ACC112 (cell line): ENCODE data around the gene VIM.
"Not testable (repeated sequence)": the region's sequence is repeated elsewhere in the genome, so short reads cannot be mapped to it uniquely, and the experiment has no call there.

Source experiments
- H2AFZ ChIP-seq: fragments of 200-600 bp; sonication (generic); one replicate; pipeline ENCODE4 v1.6.0; 2017; ENCODE audit warnings: antibody characterized with exemption, low read length; ENCODE audit not compliant: unreplicated experiment
- H3K27ac ChIP-seq: fragments of 200-600 bp; sonication (generic); 2 replicates; pipeline ENCODE4 v1.5.1; 2014; ENCODE audit warnings: low read depth, mild to moderate bottlenecking, antibody characterized with exemption, low read length, moderate library complexity
- H3K27me3 ChIP-seq: fragments of 200-600 bp; sonication (generic); 2 replicates; pipeline ENCODE4 v1.6.1; 2014; ENCODE audit warnings: mild to moderate bottlenecking, antibody characterized with exemption, low read length, moderate library complexity, mixed read lengths; ENCODE audit not compliant: insufficient read depth
- H3K36me3 ChIP-seq: fragments of 200-600 bp; sonication (generic); 2 replicates; pipeline ENCODE4 v1.6.1; 2016; ENCODE audit warnings: mild to moderate bottlenecking, antibody characterized with exemption, low read length, moderate library complexity, mixed read lengths; ENCODE audit not compliant: insufficient read depth
- H3K4me1 ChIP-seq: fragments of 200-600 bp; sonication (generic); one replicate; pipeline ENCODE4 v1.6.1; 2016; ENCODE audit warnings: low read length, mixed read lengths; ENCODE audit not compliant: insufficient read depth, unreplicated experiment, control insufficient read depth
- H3K4me3 ChIP-seq: fragments of 200-600 bp; sonication (generic); 2 replicates; pipeline ENCODE4 v1.5.1; 2014; ENCODE audit warnings: mild to moderate bottlenecking, low read depth, low read length
- H3K79me2 ChIP-seq: fragments of 200-600 bp; sonication (generic); one replicate; pipeline ENCODE4 v1.6.0; 2016; ENCODE audit warnings: low read length; ENCODE audit not compliant: control insufficient read depth, unreplicated experiment, insufficient read depth

VIM gene

DNA sequence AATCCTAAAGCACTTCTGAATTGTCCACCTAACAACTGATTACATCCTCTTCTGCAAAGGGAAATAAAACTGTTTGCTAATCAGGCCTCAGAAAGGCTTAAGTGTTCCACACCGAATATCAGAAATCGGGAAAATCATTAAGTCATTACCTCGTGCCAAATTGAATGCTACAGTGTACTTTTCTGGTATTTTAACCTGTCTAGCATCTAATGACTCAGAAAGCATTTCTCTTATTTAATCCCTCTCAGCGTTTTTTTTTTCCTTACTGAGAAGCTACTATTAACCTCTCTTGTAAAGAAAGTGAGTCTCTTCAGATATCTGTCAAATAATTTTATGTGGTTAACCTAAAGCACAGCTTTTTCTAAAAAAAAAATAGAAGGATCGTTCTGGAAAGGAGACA is 28.6 kb downstream of the VIM start:
- no peak overlapping the region for H3K4me3 ChIP-seq
- peaks cover 4% of the 10 kb centered on the region for H3K4me1 ChIP-seq
- H3K36me3 ChIP-seq, result no peaks in the 10 kb centered on the region
- no peak overlapping the region for H2AFZ ChIP-seq
- no peaks in the 10 kb centered on the region for H3K79me2 ChIP-seq
- no peaks in the 10 kb centered on the region for H3K27me3 ChIP-seq
- no peak overlapping the region for H3K27ac ChIP-seq

DNA sequence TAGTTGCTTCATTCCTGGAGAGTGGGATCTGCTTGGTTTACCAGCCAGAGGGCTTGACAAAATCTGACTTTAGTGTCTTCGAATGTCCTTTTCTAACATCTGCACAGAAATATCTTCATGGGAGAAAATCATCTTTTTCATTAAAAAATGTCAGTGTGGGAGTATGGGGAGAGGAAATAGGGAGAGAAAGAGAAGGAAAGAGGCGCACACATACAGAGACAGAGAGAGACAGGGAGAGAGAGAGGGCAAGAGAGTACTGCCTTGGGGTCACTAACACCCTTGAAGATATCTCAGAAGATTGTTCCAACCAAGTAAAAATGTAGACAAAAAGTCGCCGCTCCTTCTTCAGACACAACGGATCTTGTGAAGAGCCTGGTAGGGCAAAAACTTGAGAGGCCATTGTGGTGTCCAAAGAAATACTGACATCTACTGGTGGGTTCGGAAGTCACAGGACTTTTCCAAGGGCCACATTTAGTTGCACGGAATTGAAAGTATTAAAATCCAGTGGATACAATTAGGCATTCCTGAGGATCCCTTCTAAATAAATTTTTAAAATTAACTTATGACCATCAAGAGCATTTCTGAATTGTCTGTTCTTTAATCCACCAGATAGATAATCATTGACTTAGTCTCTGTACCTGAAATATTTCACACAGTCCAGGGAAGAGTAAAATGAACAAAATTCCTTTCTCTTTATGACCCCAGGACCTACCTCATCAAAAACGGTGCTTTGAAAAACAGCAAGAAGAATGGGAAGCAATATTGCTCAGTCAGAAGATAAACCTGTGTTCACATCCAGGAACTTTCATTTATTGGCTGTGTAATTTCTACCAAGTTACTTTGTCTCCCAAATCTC is 29.7 kb downstream of the VIM start:
- H3K36me3 ChIP-seq, result no peaks in the 10 kb centered on the region
- no peaks in the 10 kb centered on the region for H3K79me2 ChIP-seq
- no peak overlapping the region for H3K27ac ChIP-seq
- H3K4me3 ChIP-seq, result peak overlapping the region; percentile 61
- H3K4me1 ChIP-seq, result peaks cover 4% of the 10 kb centered on the region
- peak overlapping the region; percentile 83 for H2AFZ ChIP-seq
- H3K27me3 ChIP-seq, result no peaks in the 10 kb centered on the region

DNA sequence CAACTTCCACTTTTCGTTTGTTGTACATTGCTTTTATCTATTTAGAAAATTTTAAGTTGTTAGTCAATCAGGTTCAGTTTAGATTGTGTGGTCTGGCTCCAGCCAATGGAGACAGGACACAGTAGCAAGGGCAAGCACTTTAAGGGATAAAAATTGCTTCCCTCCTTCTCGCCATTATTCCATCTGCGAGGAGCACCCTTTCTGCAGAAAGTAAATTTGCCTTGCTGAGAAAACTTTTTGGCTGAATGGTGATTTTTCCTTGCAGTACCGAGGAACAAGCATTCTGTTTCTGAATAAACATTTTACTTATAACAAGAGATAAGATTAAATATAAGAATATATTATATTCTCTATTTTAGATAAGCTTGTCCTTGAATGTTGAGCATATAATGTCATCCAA is 34.5 kb downstream of the VIM start:
- no peak overlapping the region for H3K27ac ChIP-seq
- no peak overlapping the region for H2AFZ ChIP-seq
- peaks cover 8% of the 10 kb centered on the region for H3K27me3 ChIP-seq
- H3K4me3 ChIP-seq, result no peak overlapping the region
- no peaks in the 10 kb centered on the region for H3K36me3 ChIP-seq
- no peaks in the 10 kb centered on the region for H3K4me1 ChIP-seq
- no peaks in the 10 kb centered on the region for H3K79me2 ChIP-seq

DNA sequence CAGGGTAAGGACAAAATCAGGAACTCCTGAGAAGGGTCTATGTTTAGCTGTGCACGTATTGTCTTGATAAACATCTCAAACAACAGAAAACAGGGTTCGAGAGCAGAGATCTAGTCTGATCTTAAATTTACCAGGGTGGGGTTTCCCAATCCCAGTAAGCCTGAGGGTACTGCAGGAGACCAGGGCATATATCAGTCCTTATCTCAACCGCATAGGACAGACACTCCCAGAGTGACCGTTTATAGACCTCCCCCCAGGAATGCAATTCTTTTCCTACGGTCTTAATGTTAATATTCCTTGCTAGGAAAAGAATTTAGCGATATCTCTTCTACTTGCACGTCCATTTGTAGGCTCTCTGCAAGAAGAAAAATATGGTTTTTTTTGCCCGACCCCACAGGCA is 35.5 kb downstream of the VIM start:
- no peak overlapping the region for H3K27ac ChIP-seq
- no peaks in the 10 kb centered on the region for H3K4me1 ChIP-seq
- H3K79me2 ChIP-seq, result no peaks in the 10 kb centered on the region
- no peak overlapping the region for H3K4me3 ChIP-seq
- peaks cover 19% of the 10 kb centered on the region for H3K27me3 ChIP-seq
- no peak overlapping the region for H2AFZ ChIP-seq
- no peaks in the 10 kb centered on the region for H3K36me3 ChIP-seq

DNA sequence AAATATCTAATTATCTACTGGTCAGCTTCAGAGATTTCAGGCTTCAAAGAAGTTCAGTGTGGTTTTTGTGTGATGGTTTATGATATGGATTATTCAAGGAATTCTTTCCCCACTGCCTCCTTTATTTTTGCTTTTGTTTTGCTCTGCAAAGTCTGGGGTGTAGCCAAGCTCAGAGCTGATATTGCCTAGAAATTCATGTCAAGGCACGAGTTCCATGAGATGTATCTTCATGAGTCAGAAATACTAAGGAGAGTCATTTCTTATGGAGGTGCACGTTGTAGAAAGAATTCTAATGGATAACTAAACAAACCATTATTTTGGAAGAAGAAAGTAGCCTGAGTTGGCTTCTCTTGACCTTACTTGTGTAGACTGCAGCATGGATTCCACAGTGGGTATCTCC is 37.4 kb downstream of the VIM start:
- Histone ChIP-seq H3K27ac (no peak overlapping the region), H3K36me3 (no peaks in the 10 kb centered on the region), H2AFZ (no peak overlapping the region), H3K79me2 (no peaks in the 10 kb centered on the region), H3K4me3 (no peak overlapping the region), H3K4me1 (no peaks in the 10 kb centered on the region), H3K27me3 (peaks cover 25% of the 10 kb centered on the region)

DNA sequence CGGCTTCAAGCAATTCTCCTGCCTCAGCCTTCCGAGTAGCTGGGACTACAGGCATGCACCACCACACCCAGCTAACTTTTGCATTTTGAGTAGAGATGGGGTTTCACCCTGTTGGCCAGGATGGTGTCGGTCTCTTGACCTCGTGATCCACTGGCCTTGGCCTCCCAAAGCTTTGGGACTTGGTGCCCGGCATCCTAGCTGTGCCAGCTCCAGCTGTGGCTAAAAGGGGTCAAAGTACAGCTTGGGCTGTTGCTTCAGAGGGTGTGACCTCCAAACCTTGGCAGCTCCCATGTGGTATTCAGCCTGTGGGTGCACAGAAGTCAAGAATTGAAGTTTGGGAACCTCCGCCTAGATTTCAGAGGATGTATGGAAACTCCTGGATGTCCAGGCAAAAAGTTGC is 38.5 kb downstream of the VIM start:
- peaks cover 25% of the 10 kb centered on the region for H3K27me3 ChIP-seq
- not testable (repeated sequence) for H2AFZ ChIP-seq, H3K79me2 ChIP-seq, H3K4me1 ChIP-seq, H3K27ac ChIP-seq, H3K4me3 ChIP-seq, H3K36me3 ChIP-seq

DNA sequence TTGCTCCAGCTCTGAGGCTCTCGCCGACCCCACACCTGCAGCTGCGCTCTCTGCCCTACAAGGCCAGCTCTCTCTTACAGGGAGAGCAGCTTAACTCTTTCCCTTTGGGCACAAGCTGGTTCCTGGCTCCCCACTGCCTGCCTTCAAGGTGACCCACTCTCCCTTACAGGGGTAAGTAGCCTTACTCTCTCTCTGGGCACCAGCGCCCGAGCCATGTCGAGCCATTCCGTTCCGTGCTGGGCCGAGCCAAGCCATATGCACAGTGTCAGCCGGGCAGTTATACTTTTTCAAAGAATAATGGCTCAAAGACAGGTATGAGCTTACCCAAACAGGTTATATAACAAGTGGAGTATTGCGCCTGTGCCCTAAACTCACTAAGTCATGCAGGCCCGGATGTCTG is 44.6 kb downstream of the VIM start:
- no peak overlapping the region for H2AFZ ChIP-seq
- H3K27ac ChIP-seq, result no peak overlapping the region
- H3K36me3 ChIP-seq, result no peaks in the 10 kb centered on the region
- no peak overlapping the region for H3K4me3 ChIP-seq
- no peaks in the 10 kb centered on the region for H3K4me1 ChIP-seq
- no peaks in the 10 kb centered on the region for H3K79me2 ChIP-seq
- H3K27me3 ChIP-seq, result peaks cover 15% of the 10 kb centered on the region

DNA sequence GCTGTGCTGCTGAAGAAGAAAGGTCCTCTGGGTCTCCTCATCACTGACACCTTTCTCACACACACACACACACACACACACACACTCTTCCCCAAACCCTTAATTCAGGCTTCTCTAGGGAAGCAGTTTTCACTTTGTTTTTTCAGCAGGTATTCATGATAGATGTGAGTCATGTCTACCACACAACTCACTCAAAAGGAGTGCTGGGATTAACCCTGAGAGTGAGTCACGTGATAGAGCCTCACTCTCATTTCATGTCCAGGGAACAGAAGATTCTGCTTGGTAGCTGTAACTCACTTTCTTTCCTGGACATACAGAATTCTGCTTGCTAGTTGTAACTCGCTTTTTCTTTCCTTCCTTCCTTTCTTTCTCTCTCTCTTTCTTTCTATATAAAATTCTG is 45.4 kb downstream of the VIM start:
- H3K27ac ChIP-seq, result no peak overlapping the region
- H3K36me3 ChIP-seq, result no peaks in the 10 kb centered on the region
- H2AFZ ChIP-seq, result no peak overlapping the region
- no peak overlapping the region for H3K4me3 ChIP-seq
- H3K4me1 ChIP-seq, result no peaks in the 10 kb centered on the region
- H3K27me3 ChIP-seq, result peaks cover 7% of the 10 kb centered on the region
- H3K79me2 ChIP-seq, result no peaks in the 10 kb centered on the region

DNA sequence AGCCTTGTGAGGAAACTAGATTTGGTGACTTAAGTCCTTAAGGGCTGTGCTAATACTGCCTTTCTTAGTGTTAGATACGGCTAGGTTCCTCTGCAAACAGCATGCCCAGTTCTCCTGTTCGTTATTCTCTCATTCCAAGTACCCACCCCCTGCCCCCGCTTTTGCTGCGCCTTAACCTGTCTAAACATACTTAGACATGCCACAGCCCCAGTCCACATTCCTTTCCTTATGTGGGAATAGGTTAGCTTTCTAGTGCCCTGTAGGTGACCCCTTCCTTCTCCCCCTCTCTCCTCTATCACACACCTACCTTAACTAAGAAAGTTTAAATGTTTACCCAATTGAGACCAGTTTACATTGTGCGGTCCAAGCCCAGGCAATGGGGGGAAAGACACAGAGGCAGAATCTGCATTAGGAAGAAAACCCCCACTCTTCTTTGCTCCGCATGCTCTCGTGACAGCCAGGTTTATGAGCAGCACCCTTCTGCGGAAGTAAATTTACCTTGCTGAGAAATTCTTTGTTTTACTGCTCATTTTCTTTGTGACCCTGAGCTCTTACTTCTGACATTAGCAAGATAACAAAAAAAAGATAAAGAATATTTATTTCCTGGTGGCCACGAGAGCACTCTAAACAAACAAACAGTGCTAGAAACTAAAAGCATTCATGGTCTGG is 48.8 kb downstream of the VIM start:
- Histone ChIP-seq H3K36me3 (no peaks in the 10 kb centered on the region), H3K27me3 (no peaks in the 10 kb centered on the region), H3K27ac (no peak overlapping the region), H3K4me3 (no peak overlapping the region), H3K79me2 (no peaks in the 10 kb centered on the region), H3K4me1 (no peaks in the 10 kb centered on the region), H2AFZ (no peak overlapping the region)

DNA sequence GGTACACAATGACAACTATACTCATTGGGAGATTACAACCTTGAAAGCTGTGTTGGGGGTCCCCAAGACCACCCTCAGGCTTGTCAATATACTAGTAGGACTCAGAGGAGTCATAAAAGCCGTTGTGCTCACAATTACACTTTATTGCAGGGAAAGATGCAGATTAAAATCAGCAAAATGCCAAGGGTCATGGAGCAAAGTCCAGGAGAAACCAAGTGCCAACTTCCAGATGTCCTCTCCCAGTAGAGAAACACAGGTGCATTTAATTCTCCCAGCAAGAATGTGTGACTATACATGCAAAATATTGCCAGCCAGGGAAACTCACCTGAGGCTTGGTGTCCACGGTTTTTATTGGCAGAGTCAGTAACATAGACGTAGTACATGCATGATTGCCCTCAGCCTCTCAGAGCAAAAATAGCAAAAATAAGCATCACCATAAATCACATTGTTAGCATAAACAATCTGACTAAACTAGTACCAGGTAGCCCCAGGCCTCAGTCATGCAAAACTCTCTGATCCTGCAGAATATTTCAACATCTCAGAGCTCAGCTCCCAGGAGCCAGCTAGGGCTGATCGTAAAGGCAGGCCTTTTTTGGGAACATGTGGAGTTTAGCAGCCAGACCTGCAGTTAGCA is 50.7 kb downstream of the VIM start:
- Histone ChIP-seq H2AFZ (no peak overlapping the region), H3K4me1 (no peaks in the 10 kb centered on the region), H3K4me3 (no peak overlapping the region), H3K79me2 (no peaks in the 10 kb centered on the region), H3K36me3 (no peaks in the 10 kb centered on the region), H3K27ac (no peak overlapping the region), H3K27me3 (peaks cover 6% of the 10 kb centered on the region; the same call in 1 of the 2 replicates)

DNA sequence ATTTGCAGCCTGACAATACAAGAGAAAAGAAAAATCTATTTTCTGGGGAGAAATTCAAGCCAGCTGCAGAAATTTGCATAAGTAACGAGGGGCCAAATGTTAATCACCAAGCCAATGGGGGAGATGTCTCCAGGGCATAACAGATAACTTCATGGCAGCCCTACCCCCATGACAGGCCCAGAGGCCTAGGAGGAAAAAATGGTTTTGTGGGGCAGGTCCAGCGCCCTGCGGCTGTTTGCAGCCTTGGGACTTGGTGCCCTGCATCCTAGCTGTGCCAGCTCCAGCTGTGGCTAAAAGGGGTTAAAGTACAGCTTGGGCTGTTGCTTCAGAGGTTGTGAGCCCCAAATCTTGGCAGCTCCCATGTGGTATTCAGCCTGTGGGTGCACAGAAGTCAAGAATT is 54.3 kb downstream of the VIM start:
- Histone ChIP-seq H2AFZ (no peak overlapping the region), H3K79me2 (no peaks in the 10 kb centered on the region), H3K27me3 (peaks cover 20% of the 10 kb centered on the region), H3K36me3 (no peaks in the 10 kb centered on the region), H3K4me3 (no peak overlapping the region), H3K27ac (no peak overlapping the region), H3K4me1 (no peaks in the 10 kb centered on the region)
